Urothelium cell line (cell line): ENCODE measurements around the gene SH2B2.

ENCODE experiments used
- DNase-seq: peaks from one replicate; pipeline ENCODE4 v3.0.0; 2011; ENCODE audit warnings: low spot score, mixed read lengths
- FAIRE-seq: peaks from 2 replicates; lab custom pipeline; 2011; peaks lifted over from hg19 to GRCh38; lab: Jason Lieb, UNC

The SH2B2 gene

GRCh38 chr7:102286237-102287110 lies at the start of gene SH2B2:
Gene SH2B2 (plus strand): TSS chr7:102286868. CDS start chr7:102300551, 13,683 bp downstream.
- DNase-seq (peak; percentile 92), FAIRE-seq (peak; percentile 50)

GRCh38 chr7:102239206-102239820 lies 47.4 kb upstream of the SH2B2 start:
- no peak for DNase-seq
- FAIRE-seq, result no peak

- DNase-seq (no peak), FAIRE-seq (no peak)
These were observed 45.2 kb upstream of the SH2B2 start for GRCh38 chr7:102241431-102241830.

DNA sequence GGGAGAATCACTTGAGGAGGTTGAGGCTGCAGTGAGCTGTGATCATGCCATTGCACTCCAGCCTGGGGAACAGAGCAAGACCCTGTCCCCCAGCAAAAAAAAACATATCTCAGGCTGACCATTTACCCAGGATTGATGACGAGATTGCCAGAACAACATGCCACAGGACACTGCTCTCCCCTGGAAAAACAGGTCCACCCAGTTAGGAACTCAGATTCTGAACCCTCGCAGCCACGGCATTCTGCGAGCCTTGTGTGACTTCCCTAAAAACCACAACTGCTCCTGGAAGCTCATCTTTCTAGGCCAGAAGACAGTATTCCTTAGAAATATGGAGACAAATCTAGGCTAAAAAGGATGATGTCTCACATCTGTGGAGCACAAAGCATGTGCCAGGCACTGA lies 42.1 kb upstream of the SH2B2 start:
- DNase-seq (no peak), FAIRE-seq (no peak)

DNA sequence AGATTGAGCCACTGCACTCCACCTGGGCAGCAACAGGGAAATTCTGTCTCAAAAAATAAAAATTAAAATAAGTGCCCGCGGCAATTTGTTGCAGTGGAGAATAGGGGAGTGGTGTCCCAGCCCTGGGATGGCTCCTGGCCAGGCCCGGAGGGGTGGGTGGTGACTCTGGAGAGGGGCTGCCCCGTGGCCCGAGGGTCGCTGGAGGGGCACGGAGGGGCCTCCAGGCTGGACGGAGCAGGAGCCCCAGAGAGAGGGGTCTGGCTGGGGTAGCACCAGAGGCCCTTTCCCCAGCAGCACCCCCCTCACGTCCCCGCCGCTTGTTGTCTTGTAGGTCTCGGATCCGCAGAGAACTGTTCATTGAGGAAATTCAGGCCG lies 38.6 kb upstream of the SH2B2 start:
- no peak for DNase-seq
- FAIRE-seq, result no peak

GRCh38 chr7:102248456-102249395 lies 37.9 kb upstream of the SH2B2 start:
- no peak for FAIRE-seq
- no peak for DNase-seq

DNA sequence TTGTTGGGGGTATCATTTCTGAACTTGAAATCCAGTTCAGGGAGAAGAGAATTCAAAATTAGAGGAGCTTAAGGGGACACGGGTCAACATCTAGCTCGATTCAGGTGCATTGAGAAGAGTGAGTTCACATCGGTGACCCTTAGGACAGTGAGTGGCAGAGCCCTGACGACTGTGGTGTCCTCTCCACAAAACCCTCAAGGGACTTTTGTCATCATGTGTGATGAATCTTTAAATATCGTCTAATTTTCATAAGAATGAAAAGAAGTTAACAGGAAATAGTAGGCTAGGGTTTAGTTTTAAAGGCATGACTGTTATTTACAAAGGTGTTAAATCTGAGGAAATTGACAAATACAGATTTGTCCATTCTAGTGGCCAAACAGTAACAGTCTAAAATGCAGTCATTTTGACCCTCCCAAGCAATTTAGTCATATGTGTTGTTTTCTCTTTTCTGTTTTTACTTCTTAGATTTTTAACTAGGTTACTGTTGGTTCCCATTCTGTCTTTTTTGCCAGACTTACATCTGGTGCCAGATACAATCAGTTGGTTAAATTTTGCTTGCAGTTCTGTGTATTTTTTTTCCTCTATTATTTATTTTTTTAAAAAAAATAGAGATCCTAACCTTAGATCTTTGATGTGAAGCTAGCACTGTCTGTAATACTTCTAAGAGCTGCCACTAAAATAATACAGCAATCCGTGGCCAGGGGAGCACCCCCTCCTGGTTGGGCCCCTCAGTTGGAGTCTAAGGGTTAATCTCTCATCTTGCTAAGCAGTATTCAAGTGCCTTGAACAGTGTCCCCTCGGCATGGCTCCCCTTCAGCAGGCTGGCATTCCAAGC lies 34.9 kb upstream of the SH2B2 start:
- FAIRE-seq (no peak), DNase-seq (no peak)

GRCh38 chr7:102252366-102252982 lies 34.2 kb upstream of the SH2B2 start:
- DNase-seq, result no peak
- FAIRE-seq, result no peak

- FAIRE-seq, result peak; percentile 52
- no peak for DNase-seq
These were observed 33.3 kb upstream of the SH2B2 start for GRCh38 chr7:102253066-102253972.

DNA sequence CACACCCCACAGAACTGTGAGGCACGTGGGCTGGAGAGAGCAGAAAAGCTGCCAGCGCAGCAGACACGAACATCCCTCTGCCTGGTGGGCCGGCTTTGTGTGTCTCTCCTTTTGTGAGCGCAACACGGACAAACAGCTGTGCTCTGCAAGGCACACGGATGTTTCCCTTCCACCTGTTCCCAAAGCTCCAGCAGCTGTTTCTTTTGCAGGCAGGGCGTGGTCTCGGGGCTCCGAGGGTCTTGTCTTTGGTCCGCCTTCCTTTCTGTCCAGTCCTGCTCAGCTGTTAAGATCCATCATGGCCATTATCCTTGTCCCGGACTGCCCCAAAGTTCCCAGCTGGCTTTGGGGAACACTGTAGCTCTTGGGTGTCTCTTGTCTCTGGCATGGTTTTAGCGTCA lies 32.7 kb upstream of the SH2B2 start:
- no peak for FAIRE-seq
- DNase-seq, result no peak

DNA sequence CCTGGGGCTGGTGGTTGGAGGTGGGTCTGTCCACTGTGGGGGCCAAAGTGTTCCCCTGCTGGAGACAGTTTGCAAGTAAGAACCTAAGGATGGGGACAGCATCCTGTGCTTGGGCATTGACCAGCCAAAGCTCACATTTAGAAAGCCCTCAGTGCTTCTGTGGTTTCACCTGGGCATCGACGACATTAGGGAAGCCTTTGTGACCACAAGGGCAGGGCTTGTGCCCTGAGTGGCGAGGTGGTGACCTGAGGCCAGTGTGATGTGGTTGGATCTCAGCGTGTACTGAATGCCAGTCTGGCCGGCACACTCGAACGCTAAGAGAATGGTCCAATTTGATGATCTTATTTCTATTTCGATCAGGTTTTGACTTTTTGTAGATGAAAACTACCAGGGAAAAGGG lies 32.1 kb upstream of the SH2B2 start:
- peak; percentile 17 for FAIRE-seq
- no peak for DNase-seq

- no peak for DNase-seq
- no peak for FAIRE-seq
These were observed 31.2 kb upstream of the SH2B2 start for GRCh38 chr7:102255501-102255900.

DNA sequence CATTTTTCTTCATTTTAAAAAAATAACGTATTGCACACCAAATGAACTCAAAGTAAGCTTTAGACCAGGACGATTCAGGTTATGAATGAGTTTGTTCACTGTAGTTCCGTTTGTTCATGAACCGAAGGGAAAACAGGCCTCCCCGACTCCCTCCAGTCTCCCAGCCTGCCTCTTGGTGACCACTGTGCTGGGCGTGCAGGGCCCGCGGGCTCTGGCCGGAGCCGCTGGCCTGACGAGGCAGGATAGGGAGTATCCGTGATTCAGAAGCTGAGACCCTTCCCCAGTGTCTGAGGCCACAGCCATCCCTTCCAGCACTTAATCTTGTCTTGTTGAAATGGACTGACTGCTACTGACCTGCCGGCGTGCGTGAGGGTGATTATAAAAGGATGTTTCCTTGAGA lies 30.8 kb upstream of the SH2B2 start:
- FAIRE-seq, result no peak
- DNase-seq, result no peak

- FAIRE-seq, result peak; percentile 17
These were observed 28.5 kb upstream of the SH2B2 start for GRCh38 chr7:102258073-102258748.

DNA sequence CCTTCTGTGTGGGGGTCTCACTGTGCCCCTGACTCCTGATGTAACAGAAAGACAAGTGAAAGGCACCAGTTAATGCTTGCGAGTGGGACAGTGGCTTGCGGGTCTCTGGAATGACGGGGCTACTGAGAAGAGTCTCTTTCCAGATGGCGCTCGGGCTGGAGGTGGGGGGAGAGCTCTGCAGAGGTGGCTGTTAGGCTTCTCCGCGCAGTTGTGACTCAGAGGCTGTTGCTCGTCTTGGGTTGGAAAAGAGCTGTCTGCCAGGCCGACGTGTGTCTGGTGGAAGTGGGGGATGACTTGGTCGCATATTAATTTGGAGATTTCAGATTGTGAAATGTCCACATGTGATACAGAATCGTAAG lies 27.9 kb upstream of the SH2B2 start:
- DNase-seq, result no peak
- peak; percentile 42 for FAIRE-seq

More at GRCh38 chr7:102258073-102258748, 28.5 kb upstream of the SH2B2 start:
- DNase-seq, result no peak

- FAIRE-seq (no peak), DNase-seq (no peak)
These were observed 25.8 kb upstream of the SH2B2 start for GRCh38 chr7:102260856-102261255.

GRCh38 chr7:102261451-102261850 lies 25.2 kb upstream of the SH2B2 start:
- no peak for FAIRE-seq
- DNase-seq, result no peak

DNA sequence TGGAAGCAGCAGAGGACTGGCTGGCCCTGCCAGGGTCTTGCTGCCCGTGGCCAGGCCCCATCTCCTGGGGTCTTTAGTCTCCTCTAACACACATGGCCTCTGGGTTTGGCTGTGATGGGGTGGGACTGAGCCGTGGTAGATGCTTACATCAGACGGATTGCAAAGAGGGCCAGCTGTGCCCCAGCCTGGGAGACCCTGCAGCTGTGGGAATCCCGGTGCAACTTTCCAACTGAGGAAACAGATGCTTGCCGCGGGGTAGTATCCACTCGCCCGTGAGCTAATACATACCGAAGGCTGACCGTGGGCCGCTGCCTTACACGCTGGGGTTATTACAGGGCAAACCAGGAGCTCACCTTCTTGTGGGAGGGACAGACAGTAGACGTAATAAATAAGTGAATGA lies 24.1 kb upstream of the SH2B2 start:
- FAIRE-seq, result no peak
- no peak for DNase-seq
